GM18858 (cell line): Measurements from ENCODE around the gene CCDC180.
A peak's percentile ranks its signal among the peaks of the same experiment; 100 is the strongest.
"Not testable (repeated sequence)": the region's sequence is repeated elsewhere in the genome, so short reads cannot be mapped to it uniquely, and the experiment has no call there.

Experiments used
- ATAC-seq: cut with Tn5 transposase; IDR thresholded peaks from one replicate; pipeline ENCODE4 v1.9.1; 2021; ENCODE audit not compliant: unreplicated experiment

CCDC180 gene

GRCh38 chr9:97307500-97308163 is at the start of gene CCDC180:
Gene CCDC180 (plus strand): TSS chr9:97307659. CDS start chr9:97308064, 405 bp downstream.
- no peak for ATAC-seq

DNA sequence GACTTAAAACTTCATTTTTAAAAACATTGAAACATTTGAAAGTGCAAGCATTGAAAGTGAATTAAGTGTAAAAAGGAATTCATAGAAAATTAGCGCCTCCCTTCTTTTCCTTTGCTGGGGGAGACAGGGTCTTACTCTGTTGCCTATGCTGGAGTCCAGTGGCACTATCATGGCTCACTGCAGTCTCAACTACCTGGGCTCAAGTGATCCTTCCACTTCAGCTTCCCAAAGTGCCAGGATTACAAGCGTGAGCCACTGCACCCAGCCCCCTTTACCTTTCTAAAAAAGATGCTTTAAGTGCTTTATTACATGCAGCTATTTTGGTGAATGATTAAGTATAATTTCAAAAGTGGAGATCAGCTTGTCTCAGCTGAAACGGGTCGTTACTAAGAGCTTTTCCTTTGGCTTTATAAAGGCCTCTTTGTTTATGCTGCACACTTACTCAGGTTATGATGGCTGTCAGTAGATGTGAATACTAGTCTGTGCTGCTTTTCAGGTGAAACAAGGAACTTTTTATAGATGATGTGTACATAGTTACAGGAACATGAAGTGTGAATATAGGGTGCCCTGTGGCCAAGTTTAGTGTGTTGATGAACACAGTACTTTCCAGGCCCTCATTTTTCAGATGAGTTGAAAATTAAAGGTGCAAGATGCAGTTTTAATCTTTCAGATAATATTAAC is 47.5 kb upstream of the CCDC180 start:
- not testable (repeated sequence) for ATAC-seq

GRCh38 chr9:97271292-97271691 is 36.2 kb upstream of the CCDC180 start:
- no peak for ATAC-seq

DNA sequence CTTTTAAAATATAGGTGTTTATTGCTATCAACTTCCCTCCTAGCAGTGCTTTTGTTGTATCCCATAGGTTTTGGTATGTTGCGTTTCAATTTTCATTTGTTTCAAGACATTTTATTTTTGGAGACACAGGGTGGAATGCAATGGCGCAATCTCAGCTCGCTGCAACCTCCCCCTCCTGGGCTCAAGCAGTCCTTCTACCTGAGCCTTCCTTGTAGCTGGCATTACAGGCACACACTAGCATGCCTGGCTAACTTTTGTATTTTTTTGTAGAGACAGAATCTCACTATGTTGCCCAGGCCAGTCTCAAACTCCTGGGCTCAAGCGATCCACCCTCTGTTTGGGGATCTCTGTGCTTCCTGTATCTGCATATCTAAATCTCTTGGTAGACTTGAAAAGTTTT is 35.4 kb upstream of the CCDC180 start:
- no peak for ATAC-seq

- no peak for ATAC-seq
These were observed 31.1 kb upstream of the CCDC180 start for GRCh38 chr9:97276310-97276852.

DNA sequence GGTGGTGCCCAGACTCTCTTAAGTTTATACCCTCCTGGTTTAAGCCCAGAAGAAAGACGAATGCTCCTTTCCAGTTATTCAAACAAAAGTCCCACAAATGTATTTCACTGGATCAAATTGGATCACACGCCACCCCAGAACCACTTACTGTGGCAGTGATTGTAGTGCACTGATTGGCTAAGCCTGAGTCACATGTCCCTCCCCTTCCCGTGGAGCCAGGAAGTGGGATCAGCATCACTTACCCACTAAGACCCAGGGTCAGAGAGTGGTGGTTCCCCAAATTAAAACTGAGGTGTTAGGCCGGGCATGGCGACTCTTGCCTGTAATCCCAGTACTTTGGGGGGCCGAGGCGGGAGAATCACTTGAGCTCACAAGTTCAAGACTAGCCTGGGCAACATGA is 29.5 kb upstream of the CCDC180 start:
- no peak for ATAC-seq

GRCh38 chr9:97280755-97281330 is 26.6 kb upstream of the CCDC180 start:
- ATAC-seq = no peak

- ATAC-seq = no peak
These were observed 23.7 kb upstream of the CCDC180 start for GRCh38 chr9:97283768-97284167.

GRCh38 chr9:97284798-97285197 is 22.7 kb upstream of the CCDC180 start:
- no peak for ATAC-seq

DNA sequence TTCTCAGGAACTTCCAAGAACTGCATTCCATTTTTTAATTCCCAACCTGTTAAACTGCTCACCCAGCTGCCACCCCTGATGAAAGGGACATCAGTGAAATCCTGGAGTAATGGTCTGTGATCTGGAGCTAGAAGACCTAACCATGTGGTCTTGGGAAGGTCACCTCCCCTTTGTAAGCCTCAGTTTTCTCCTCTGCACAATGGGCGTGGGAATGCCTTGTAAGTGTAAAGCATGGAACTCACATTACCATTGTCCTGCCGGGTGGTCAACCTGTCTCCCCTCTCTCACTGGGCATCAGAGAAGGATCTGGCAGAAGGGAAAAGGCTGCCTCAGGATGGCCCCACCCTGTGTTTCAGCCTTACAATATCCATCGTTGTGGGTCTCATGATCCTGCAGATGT is 15.3 kb upstream of the CCDC180 start:
- ATAC-seq = no peak

DNA sequence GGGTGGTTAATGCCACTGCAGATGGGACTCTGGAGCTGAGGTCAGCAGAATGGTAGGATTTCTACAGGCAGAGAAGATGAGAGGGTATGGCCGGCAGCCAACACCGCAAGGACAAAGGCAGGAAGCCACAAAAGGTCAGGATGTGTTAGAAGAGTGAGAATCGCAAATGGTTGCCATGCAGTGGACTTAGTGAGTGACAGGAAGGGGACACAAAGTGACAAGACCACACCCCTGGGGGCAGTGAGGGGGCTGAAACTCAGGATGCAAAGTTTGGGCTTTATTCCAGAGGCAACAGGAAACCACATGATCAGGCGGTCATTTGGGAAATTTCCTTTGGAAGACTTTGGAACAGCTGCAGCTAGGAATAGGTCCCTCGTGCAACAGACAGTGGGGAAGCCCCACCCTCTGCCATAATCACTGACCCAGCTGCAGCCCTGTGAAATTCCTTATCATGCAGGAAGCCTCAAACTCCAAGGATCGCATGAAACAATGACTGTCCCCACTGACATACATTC is 14.2 kb upstream of the CCDC180 start:
- ATAC-seq = no peak

- no peak for ATAC-seq
These were observed 13.6 kb upstream of the CCDC180 start for GRCh38 chr9:97293818-97294217.

- ATAC-seq = no peak
These were observed 9.6 kb upstream of the CCDC180 start for GRCh38 chr9:97297889-97298288.

- ATAC-seq = peak; percentile 74
These were observed 7.5 kb upstream of the CCDC180 start for GRCh38 chr9:97299809-97300414.

- no peak for ATAC-seq
These were observed 6.9 kb upstream of the CCDC180 start for GRCh38 chr9:97300586-97300985.

DNA sequence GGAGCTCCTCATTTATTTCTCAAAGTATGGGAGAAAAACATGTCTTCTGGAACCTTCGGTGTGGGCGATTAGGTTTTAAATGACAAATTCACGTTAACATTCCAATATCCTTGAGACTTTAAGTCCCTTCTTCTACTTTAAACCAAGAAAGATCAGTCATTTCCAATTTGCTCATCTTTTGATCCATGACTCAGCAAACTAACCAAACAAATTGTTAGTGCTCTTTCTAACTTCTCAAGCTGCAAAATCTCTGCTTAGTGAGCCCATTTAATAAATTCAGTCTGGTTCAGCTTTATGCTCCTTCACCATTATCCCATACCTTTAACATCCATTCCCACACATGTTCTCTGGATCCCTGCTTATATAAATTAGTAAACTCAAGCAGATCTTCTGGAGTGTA is 5.5 kb upstream of the CCDC180 start:
- ATAC-seq = no peak

DNA sequence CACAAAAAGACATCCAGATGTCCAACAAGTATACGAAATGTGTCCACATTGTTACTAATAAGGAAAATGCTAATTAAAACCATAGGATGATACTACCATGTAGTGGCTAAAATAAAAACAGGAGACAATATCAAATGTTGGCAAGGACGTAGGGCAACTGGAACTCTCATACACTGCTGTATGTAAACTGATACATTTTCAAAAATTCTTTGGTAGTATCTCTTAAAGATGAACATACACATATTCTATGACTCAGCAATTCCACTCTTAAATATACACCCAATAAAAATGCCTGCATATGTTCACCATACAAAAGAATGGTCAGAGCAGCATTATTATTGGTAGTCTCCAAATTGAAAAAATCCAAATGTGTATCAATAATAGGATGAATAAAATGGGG is 2.9 kb upstream of the CCDC180 start:
- ATAC-seq = no peak

DNA sequence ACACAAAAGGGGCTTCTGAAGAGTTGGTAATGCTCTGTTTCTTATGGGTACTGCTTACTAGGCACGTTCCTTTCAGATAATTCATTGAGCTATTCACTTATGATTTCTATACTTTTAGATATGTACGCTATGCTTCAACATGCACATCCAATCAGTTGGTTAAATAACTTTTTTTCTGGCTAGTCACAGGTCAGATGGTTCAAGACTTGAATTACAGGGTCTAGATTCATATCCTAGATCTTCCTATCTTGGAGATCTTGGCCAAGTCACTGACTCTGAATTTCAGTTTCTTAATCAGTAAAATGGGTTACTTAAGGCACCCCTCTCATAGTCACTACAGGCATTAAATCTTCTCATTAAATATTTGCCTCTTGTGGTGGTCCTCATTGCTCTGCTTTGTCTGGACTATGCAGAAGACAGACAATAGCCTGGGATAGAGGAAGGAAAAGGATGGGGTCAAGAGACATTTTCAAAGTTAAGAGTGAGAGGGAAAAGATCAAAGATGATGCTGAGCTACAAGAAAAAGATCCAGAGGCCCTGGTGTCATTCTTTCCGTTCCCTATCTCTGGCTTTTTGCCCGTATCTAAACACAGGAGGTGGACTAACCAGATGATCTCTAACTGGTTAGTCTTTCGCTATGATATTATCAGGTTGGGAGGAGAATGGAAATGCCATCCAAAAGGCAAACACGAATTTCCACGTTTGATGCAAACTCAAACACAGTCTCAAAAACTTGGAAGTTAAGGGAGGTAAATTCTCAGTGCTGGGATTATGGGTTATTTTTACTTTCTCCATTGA is 1.8 kb upstream of the CCDC180 start:
- no peak for ATAC-seq

- no peak for ATAC-seq
These were observed 368 bp upstream of the CCDC180 start for GRCh38 chr9:97307091-97307490.

DNA sequence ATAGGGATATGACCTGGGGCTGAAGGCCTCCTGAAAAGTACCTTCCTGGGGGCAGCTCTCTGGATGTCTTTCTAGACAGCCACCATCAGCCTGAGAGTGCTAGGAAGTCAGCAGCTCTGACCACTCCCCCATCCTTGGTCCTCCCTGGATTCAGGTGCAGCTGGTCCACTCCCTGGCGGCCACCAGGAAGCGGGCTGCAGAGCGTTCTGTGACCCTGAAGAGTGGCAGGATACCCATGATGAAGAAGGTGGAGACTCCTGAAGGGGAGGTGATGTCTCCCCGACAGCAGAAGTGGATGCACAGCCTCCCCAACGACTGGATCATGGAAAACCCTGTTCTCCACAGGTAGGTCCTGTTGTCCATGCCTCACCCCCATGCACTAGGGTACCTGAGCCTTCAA is 1.8 kb downstream of the CCDC180 start:
- no peak for ATAC-seq

- ATAC-seq = no peak
These were observed 2.6 kb downstream of the CCDC180 start for GRCh38 chr9:97310023-97310422.
